ENCODE results near the gene SCNM1.

GRCh38 chr1:151165738-151166504, at the start of gene SCNM1, which contains the start of gene LYSMD1:
- TF ChIP-seq POLR2A (IDR thresholded peaks at IDR 0.05) (peak; percentile 33), CTCF (IDR thresholded peaks at IDR 0.05) (peak in 3 of 4 experiments; percentile 15 to 66 (median 53))

Data from prostate gland (tissue), 2 donors.